ENCODE measurements around the gene RHOT2. TPM values are rescaled to one million over a fixed set of nuclear protein-coding genes. Genes with fewer than 3 reads are reported as not detected.
"Not testable (repeated sequence)": the region's sequence is repeated elsewhere in the genome, so short reads cannot be mapped to it uniquely, and the experiment has no call there.

RHOT2 gene
- total and polyA plus RNA-seq, 2 experiments from 2014 or later: 129 to 163 TPM

DNA sequence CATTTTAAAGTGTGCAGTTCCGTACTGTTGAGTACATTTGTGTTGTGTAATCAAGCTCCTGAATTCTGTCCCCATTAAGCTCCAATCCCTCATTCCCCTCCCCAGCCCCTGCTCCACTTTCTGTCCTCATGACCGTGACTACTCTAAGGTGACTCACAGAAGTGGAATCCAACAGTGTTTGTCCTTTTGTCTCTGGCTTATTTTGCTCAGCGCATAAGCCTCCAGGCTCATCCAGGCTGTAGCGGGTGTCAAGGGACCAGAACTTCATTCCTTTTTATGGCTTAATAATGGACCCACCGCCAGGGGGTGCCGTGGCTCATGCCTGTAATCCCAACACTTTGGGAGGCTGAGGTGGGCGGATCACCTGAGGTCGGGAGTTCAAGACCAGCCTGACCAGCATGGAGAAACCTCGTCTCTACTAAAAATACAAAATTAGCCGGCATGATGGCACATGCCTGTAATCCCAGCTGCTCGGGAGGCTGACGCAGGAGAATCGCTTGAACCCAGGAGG, 44.9 kb downstream of the RHOT2 start:
- not testable (repeated sequence) for H3K36me3 ChIP-seq (ENCODE audit: insufficient read depth); ATAC-seq; H3K4me3 Mint-ChIP-seq; H3K79me2 ChIP-seq (replicated peaks; ENCODE audit: insufficient read depth); H3K27ac ChIP-seq (ENCODE audit: low read depth); H3K27ac Mint-ChIP-seq; H3K4me1 ChIP-seq (ENCODE audit: insufficient read depth); H4K20me1 ChIP-seq (replicated peaks; ENCODE audit: insufficient read depth); H3K4me1 Mint-ChIP-seq; H3K9me2 ChIP-seq (ENCODE audit: insufficient read depth); H3K9me3 Mint-ChIP-seq; H3K4me3 ChIP-seq; H3F3A ChIP-seq (replicated peaks; ENCODE audit: low read depth); H3K36me3 Mint-ChIP-seq (ENCODE audit: low read depth); H3K4me2 ChIP-seq; H2AFZ ChIP-seq
- H3K27me3 Mint-ChIP-seq (ENCODE audit: insufficient read depth, low read depth, poor library complexity): peaks cover 51% of the 10 kb centered on the region
- TF ChIP-seq, protein P1, sequence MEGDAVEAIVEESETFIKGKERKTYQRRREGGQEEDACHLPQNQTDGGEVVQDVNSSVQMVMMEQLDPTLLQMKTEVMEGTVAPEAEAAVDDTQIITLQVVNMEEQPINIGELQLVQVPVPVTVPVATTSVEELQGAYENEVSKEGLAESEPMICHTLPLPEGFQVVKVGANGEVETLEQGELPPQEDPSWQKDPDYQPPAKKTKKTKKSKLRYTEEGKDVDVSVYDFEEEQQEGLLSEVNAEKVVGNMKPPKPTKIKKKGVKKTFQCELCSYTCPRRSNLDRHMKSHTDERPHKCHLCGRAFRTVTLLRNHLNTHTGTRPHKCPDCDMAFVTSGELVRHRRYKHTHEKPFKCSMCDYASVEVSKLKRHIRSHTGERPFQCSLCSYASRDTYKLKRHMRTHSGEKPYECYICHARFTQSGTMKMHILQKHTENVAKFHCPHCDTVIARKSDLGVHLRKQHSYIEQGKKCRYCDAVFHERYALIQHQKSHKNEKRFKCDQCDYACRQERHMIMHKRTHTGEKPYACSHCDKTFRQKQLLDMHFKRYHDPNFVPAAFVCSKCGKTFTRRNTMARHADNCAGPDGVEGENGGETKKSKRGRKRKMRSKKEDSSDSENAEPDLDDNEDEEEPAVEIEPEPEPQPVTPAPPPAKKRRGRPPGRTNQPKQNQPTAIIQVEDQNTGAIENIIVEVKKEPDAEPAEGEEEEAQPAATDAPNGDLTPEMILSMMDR (conservative IDR thresholded peaks at IDR 0.05; ENCODE audit: low read depth in 2 of 2): peak; percentile 66 to 77
- DNase-seq (ENCODE audit: low spot score): peak; percentile 89
- peaks cover 67% of the 10 kb centered on the region for H3K27me3 ChIP-seq (ENCODE audit: insufficient read depth)

DNA sequence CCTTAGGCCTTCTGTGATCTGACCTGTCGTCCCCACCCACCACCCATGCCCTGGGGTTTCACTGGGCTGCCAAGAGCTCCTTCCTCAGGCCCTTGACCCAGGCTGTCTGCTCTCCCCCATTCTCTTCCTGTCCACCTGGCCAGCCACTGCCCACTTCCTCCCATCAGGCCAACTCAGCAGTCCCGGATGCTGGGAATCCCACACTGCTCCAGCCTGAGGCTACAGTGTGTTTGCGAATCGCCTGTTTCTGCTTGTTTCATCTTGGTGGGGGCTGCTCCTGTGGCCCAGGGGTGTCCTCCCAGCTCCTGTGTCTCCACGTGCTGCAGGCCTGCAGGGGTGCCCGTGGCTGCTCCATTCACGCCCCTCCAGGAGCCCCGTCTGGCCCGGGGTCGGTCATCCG, 46.1 kb downstream of the RHOT2 start:
- H4K20me1 ChIP-seq (replicated peaks; ENCODE audit: insufficient read depth): no peaks in the 10 kb centered on the region
- peak overlapping the region; percentile 47; the same call in 1 of the 2 replicates for H3K4me3 ChIP-seq
- no peaks in the 10 kb centered on the region for H3K36me3 ChIP-seq (ENCODE audit: insufficient read depth)
- peaks cover 4% of the 10 kb centered on the region; the same call in 1 of the 3 replicates for H3K9me3 Mint-ChIP-seq
- no peaks in the 10 kb centered on the region for H3F3A ChIP-seq (replicated peaks; ENCODE audit: low read depth)
- H3K79me2 ChIP-seq (replicated peaks; ENCODE audit: insufficient read depth): no peaks in the 10 kb centered on the region
- DNase-seq (ENCODE audit: low spot score): no peak
- H3K4me3 Mint-ChIP-seq: no peak overlapping the region
- H2AFZ ChIP-seq: no peak overlapping the region; the same call in 1 of the 2 replicates
- H3K4me1 Mint-ChIP-seq: peaks cover 5% of the 10 kb centered on the region; the same call in 2 of the 3 replicates
- H3K9me2 ChIP-seq (ENCODE audit: insufficient read depth): no peaks in the 10 kb centered on the region
- no peak overlapping the region for H3K27ac Mint-ChIP-seq
- no peak for ATAC-seq
- peaks cover 42% of the 10 kb centered on the region for H3K27me3 Mint-ChIP-seq (ENCODE audit: insufficient read depth, low read depth, poor library complexity)
- H3K4me2 ChIP-seq: no peak overlapping the region
- peaks cover 54% of the 10 kb centered on the region for H3K27me3 ChIP-seq (ENCODE audit: insufficient read depth)
- H3K27ac ChIP-seq (ENCODE audit: low read depth): no peak overlapping the region
- no peaks in the 10 kb centered on the region for H3K36me3 Mint-ChIP-seq (ENCODE audit: low read depth)
- peaks cover 4% of the 10 kb centered on the region; the same call in 1 of the 2 replicates for H3K4me1 ChIP-seq (ENCODE audit: insufficient read depth)
- no peak for TF ChIP-seq JUNB (IDR thresholded peaks at IDR 0.05; ENCODE audit: unreplicated experiment)
- no peak for TF ChIP-seq POLR2AphosphoS5 (IDR thresholded peaks at IDR 0.05; ENCODE audit: low read depth)
- TF ChIP-seq, protein P2, sequence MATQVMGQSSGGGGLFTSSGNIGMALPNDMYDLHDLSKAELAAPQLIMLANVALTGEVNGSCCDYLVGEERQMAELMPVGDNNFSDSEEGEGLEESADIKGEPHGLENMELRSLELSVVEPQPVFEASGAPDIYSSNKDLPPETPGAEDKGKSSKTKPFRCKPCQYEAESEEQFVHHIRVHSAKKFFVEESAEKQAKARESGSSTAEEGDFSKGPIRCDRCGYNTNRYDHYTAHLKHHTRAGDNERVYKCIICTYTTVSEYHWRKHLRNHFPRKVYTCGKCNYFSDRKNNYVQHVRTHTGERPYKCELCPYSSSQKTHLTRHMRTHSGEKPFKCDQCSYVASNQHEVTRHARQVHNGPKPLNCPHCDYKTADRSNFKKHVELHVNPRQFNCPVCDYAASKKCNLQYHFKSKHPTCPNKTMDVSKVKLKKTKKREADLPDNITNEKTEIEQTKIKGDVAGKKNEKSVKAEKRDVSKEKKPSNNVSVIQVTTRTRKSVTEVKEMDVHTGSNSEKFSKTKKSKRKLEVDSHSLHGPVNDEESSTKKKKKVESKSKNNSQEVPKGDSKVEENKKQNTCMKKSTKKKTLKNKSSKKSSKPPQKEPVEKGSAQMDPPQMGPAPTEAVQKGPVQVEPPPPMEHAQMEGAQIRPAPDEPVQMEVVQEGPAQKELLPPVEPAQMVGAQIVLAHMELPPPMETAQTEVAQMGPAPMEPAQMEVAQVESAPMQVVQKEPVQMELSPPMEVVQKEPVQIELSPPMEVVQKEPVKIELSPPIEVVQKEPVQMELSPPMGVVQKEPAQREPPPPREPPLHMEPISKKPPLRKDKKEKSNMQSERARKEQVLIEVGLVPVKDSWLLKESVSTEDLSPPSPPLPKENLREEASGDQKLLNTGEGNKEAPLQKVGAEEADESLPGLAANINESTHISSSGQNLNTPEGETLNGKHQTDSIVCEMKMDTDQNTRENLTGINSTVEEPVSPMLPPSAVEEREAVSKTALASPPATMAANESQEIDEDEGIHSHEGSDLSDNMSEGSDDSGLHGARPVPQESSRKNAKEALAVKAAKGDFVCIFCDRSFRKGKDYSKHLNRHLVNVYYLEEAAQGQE (IDR thresholded peaks at IDR 0.05; ENCODE audit: unreplicated experiment): no peak
- TF ChIP-seq, protein P3, sequence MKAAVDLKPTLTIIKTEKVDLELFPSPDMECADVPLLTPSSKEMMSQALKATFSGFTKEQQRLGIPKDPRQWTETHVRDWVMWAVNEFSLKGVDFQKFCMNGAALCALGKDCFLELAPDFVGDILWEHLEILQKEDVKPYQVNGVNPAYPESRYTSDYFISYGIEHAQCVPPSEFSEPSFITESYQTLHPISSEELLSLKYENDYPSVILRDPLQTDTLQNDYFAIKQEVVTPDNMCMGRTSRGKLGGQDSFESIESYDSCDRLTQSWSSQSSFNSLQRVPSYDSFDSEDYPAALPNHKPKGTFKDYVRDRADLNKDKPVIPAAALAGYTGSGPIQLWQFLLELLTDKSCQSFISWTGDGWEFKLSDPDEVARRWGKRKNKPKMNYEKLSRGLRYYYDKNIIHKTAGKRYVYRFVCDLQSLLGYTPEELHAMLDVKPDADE (IDR thresholded peaks at IDR 0.05): no peak
- no peak for TF ChIP-seq ZNF114 (CRISPR knock-in tag; IDR thresholded peaks at IDR 0.05)
- TF ChIP-seq, protein P4, sequence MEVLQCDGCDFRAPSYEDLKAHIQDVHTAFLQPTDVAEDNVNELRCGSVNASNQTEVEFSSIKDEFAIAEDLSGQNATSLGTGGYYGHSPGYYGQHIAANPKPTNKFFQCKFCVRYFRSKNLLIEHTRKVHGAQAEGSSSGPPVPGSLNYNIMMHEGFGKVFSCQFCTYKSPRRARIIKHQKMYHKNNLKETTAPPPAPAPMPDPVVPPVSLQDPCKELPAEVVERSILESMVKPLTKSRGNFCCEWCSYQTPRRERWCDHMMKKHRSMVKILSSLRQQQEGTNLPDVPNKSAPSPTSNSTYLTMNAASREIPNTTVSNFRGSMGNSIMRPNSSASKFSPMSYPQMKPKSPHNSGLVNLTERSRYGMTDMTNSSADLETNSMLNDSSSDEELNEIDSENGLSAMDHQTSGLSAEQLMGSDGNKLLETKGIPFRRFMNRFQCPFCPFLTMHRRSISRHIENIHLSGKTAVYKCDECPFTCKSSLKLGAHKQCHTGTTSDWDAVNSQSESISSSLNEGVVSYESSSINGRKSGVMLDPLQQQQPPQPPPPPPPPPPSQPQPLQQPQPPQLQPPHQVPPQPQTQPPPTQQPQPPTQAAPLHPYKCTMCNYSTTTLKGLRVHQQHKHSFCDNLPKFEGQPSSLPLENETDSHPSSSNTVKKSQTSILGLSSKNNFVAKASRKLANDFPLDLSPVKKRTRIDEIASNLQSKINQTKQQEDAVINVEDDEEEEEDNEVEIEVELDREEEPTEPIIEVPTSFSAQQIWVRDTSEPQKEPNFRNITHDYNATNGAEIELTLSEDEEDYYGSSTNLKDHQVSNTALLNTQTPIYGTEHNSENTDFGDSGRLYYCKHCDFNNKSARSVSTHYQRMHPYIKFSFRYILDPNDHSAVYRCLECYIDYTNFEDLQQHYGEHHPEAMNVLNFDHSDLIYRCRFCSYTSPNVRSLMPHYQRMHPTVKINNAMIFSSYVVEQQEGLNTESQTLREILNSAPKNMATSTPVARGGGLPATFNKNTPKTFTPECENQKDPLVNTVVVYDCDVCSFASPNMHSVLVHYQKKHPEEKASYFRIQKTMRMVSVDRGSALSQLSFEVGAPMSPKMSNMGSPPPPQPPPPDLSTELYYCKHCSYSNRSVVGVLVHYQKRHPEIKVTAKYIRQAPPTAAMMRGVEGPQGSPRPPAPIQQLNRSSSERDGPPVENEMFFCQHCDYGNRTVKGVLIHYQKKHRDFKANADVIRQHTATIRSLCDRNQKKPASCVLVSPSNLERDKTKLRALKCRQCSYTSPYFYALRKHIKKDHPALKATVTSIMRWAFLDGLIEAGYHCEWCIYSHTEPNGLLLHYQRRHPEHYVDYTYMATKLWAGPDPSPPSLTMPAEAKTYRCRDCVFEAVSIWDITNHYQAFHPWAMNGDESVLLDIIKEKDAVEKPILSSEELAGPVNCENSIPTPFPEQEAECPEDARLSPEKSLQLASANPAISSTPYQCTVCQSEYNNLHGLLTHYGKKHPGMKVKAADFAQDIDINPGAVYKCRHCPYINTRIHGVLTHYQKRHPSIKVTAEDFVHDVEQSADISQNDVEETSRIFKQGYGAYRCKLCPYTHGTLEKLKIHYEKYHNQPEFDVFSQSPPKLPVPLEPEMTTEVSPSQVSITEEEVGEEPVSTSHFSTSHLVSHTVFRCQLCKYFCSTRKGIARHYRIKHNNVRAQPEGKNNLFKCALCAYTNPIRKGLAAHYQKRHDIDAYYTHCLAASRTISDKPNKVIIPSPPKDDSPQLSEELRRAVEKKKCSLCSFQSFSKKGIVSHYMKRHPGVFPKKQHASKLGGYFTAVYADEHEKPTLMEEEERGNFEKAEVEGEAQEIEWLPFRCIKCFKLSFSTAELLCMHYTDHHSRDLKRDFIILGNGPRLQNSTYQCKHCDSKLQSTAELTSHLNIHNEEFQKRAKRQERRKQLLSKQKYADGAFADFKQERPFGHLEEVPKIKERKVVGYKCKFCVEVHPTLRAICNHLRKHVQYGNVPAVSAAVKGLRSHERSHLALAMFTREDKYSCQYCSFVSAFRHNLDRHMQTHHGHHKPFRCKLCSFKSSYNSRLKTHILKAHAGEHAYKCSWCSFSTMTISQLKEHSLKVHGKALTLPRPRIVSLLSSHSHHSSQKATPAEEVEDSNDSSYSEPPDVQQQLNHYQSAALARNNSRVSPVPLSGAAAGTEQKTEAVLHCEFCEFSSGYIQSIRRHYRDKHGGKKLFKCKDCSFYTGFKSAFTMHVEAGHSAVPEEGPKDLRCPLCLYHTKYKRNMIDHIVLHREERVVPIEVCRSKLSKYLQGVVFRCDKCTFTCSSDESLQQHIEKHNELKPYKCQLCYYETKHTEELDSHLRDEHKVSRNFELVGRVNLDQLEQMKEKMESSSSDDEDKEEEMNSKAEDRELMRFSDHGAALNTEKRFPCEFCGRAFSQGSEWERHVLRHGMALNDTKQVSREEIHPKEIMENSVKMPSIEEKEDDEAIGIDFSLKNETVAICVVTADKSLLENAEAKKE (CRISPR knock-in tag; IDR thresholded peaks at IDR 0.05): no peak
- TF ChIP-seq CREB1 (CRISPR knock-in tag; IDR thresholded peaks at IDR 0.05; ENCODE audit: low read depth): no peak
- no peak for TF ChIP-seq STAT1 (IDR thresholded peaks at IDR 0.05; ENCODE audit: unreplicated experiment)
